A549 (cell line): ENCODE measurements around the gene GRIN2D.

ENCODE experiments used
- NPAS2 ChIP-seq: fragments of 250-450 bp; sonication (Bioruptor Pico); IDR thresholded peaks from 2 replicates; pipeline ENCODE4 v1.8.0; 2022; ENCODE audit warnings: mild to moderate bottlenecking, moderate library complexity, borderline replicate concordance
- RARB ChIP-seq: fragments of 250-450 bp; sonication (Bioruptor Pico); IDR thresholded peaks from 2 replicates; pipeline ENCODE4 v1.8.0; 2021; ENCODE audit warnings: mild to moderate bottlenecking, moderate library complexity
- TF ChIP-seq, protein P1 (sequence below): fragments of >200 bp; sonication (Bioruptor Twin); formaldehyde crosslinking; IDR thresholded peaks from 3 replicates; pipeline ENCODE4 v1.5.1; 2016

- TF ChIP-seq, protein P1, sequence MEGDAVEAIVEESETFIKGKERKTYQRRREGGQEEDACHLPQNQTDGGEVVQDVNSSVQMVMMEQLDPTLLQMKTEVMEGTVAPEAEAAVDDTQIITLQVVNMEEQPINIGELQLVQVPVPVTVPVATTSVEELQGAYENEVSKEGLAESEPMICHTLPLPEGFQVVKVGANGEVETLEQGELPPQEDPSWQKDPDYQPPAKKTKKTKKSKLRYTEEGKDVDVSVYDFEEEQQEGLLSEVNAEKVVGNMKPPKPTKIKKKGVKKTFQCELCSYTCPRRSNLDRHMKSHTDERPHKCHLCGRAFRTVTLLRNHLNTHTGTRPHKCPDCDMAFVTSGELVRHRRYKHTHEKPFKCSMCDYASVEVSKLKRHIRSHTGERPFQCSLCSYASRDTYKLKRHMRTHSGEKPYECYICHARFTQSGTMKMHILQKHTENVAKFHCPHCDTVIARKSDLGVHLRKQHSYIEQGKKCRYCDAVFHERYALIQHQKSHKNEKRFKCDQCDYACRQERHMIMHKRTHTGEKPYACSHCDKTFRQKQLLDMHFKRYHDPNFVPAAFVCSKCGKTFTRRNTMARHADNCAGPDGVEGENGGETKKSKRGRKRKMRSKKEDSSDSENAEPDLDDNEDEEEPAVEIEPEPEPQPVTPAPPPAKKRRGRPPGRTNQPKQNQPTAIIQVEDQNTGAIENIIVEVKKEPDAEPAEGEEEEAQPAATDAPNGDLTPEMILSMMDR, result no peak
- no peak for TF ChIP-seq NPAS2 (CRISPR knock-in tag)
- TF ChIP-seq RARB, result no peak
Observed at GRCh38 chr19:48428670-48429069, 35.2 kb downstream of the GRIN2D start.
